IgD-negative memory B cell (primary cell): ENCODE results near the gene DDR2. TPM values are rescaled to one million over a fixed set of nuclear protein-coding genes. Genes with fewer than 3 reads are reported as not detected.

Source experiments
- H3K27ac Mint-ChIP-seq, 3 donors: one replicate each; pipeline ENCODE4 v1.8.0; 2020 to 2022; ENCODE audit warnings: mild to moderate bottlenecking in 3 of 3, mixed read lengths in 3 of 3, moderate library complexity in 1 of 3
- H3K27me3 Mint-ChIP-seq: one replicate; pipeline ENCODE4 v1.8.0; 2021; ENCODE audit warnings: mixed read lengths
- H3K36me3 Mint-ChIP-seq: one replicate; pipeline ENCODE4 v1.8.0; 2020; ENCODE audit warnings: mild to moderate bottlenecking, mixed read lengths
- H3K4me1 Mint-ChIP-seq, 3 donors: one replicate each; pipeline ENCODE4 v1.8.0; 2020 to 2022; ENCODE audit warnings: mixed read lengths in 3 of 3, mild to moderate bottlenecking in 1 of 3
- H3K4me3 Mint-ChIP-seq, 4 donors: one replicate each; pipeline ENCODE4 v1.8.0; 2020 to 2022; ENCODE audit warnings: mild to moderate bottlenecking in 4 of 4, mixed read lengths in 4 of 4, moderate library complexity in 3 of 4
- H3K9me3 Mint-ChIP-seq, 3 donors: one replicate each; pipeline ENCODE4 v1.8.0; 2020 to 2021; ENCODE audit warnings: mixed read lengths in 3 of 3, mild to moderate bottlenecking in 1 of 3
- polyA plus RNA-seq: library from polyadenylated mRNA; unstranded; fragments of 300-500 nt; fragmentation: Illumina TruSeq; gene quantifications from one replicate; pipeline ENCODE4 v1.2.3, GENCODE V29; 2021

Gene DDR2
- polyA plus RNA-seq, 1 donor from 2014 or later, result 0.43 TPM

DNA sequence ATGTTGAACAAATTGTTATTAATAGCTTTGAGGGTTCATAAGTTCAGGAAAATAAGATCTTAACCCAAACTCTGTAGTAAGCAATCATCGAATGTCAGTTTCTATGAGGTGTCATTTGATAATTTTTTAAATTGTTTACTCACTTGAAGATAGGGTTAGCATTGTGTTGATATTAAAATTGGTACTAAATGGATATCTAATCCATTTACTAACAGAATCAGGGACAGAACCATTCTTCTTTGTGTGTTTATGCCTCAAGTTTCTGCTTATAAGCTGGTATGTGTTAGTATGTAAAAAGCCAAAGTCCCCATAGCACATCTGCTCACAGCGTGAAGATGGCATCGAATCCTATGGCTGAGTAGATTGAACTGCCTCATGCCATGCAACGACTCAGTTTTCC, 13.4 kb downstream of the DDR2 start:
- H3K4me3 Mint-ChIP-seq, result no peak overlapping the region
- peaks cover 6% of the 10 kb centered on the region for H3K27me3 Mint-ChIP-seq
- no peak overlapping the region for H3K27ac Mint-ChIP-seq
- no peaks in the 10 kb centered on the region for H3K36me3 Mint-ChIP-seq
- H3K4me1 Mint-ChIP-seq, result peaks cover 0 to 4% (median 0%) of the 10 kb centered on the region in 3 donors
- H3K9me3 Mint-ChIP-seq, result peaks cover 0 to 2% (median 0%) of the 10 kb centered on the region in 3 donors

DNA sequence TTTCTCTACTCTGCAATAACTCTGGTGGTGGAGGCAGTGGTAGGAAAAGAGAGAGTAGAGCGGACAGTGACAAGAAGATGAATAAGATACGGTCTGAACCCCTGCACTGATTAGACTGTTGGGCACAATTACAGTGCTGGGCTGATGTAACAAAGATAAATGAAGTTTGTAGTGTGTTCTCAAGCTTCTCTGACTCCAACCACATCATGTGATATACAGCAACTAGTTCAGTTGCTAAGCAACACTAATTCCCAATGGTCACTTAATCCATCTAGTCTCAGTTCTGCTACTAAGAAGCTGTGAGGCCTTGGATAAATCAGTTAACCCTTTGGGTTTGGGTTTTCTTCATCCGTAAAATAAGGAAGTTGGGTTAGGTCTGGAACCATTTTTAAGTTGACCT, 17.3 kb downstream of the DDR2 start:
- Mint-ChIP-seq H3K4me1 (peaks cover 0 to 2% (median 0%) of the 10 kb centered on the region in 3 donors), H3K9me3 (peaks cover 0 to 2% (median 0%) of the 10 kb centered on the region in 3 donors), H3K27me3 (peaks cover 10% of the 10 kb centered on the region), H3K36me3 (peaks cover 3% of the 10 kb centered on the region), H3K27ac (no peak overlapping the region), H3K4me3 (no peak overlapping the region)

DNA sequence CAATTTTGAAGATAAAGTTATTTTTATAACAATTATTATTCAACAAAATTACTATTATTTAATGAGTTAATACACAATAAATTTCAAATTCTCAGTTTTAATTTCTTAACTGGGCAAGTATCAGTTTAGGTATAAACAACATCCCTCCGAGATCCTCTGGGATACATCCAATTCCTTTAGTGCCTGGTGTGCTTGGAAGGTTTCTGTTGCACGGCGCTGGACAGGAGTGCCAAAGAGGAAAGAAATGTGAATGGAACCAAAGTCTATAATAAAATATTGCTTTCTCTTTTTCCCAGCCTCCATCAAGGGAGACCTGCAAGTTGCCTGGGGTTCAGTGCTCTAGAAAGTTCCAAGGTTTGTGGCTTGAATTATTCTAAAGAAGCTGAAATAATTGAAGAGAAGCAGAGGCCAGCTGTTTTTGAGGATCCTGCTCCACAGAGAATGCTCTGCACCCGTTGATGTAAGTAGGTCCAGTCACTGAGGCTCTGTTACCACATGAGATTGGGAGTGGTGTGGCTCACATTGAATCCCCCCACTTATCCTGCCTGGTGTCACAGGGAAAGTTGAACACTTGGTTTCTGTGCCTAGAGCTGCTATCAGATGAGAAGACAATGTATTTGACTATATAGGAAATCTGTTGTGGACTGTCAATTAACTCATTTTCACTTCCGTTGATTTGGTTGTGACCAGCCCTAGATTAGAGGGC, 22.8 kb downstream of the DDR2 start:
- Mint-ChIP-seq H3K27me3 (peaks cover 13% of the 10 kb centered on the region), H3K36me3 (peaks cover 3% of the 10 kb centered on the region), H3K9me3 (no peaks in the 10 kb centered on the region), H3K27ac (no peak overlapping the region), H3K4me3 (no peak overlapping the region), H3K4me1 (peaks cover 0 to 1% (median 0%) of the 10 kb centered on the region in 3 donors)

DNA sequence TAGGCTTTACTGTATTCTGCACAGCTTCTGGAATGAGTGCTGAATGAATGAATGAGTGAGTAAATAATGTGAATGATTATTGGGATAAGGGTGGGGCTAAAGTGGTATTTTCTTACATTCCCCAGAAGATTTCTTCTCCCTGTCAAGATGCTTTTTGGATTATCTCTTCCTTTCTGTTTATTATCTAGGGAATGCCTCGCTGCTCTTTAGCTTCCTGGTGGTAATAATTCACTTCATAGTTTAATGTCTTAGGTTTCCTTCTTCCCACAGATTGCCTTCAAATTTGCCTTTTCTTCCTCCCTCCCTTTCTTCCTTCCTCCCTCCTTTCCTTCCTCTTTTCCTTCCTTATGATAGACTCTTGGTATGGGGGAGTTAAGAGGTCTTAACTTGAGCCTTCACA, 24.0 kb downstream of the DDR2 start:
- peaks cover 8% of the 10 kb centered on the region for H3K27me3 Mint-ChIP-seq
- no peak overlapping the region for H3K4me3 Mint-ChIP-seq
- peaks cover 0 to 1% (median 0%) of the 10 kb centered on the region in 3 donors for H3K4me1 Mint-ChIP-seq
- H3K27ac Mint-ChIP-seq, result no peak overlapping the region
- no peaks in the 10 kb centered on the region for H3K9me3 Mint-ChIP-seq
- H3K36me3 Mint-ChIP-seq, result peaks cover 1% of the 10 kb centered on the region

DNA sequence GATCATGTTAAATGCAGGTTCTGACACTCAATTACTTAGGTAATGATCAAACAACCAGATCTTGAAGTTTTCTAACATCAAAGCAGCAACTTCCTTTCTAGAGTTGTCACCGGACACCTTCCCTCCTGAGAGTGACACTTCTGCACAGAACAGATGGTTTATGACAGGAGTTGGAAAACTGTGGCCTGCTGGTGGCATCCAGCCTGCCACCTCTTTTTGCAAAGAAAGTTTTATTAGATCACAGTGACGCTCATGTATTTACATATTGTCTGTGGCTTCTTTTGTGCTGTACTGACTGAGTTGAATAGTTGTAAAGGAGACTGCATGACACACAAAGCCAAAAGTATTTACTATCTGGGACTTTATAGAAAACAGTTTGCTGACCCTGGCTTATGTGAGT, 28.3 kb downstream of the DDR2 start:
- Mint-ChIP-seq H3K27me3 (peaks cover 6% of the 10 kb centered on the region), H3K4me1 (peaks cover 0 to 1% (median 0%) of the 10 kb centered on the region in 3 donors), H3K4me3 (no peak overlapping the region), H3K27ac (no peak overlapping the region), H3K9me3 (no peaks in the 10 kb centered on the region), H3K36me3 (no peaks in the 10 kb centered on the region)

DNA sequence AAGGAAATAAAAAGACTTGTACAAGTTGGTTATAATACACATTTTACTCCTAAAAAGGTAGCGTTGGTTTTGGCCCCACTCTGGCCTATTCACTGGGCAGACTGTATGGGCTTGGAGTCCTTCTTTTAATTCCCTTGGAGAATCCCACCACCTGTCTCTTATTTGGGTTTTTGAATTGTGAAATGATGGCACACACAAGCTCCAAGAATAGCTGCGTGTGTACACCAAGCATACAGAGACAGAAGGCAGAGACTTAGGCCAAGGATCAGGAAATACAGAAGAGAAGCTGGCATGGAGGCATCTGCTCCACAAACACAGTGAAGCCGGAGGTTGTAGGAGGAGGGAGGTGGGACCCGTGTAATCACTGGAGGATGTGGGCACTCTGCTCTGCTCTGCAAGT, 29.1 kb downstream of the DDR2 start:
- no peaks in the 10 kb centered on the region for H3K9me3 Mint-ChIP-seq
- peaks cover 10% of the 10 kb centered on the region for H3K27me3 Mint-ChIP-seq
- peaks cover 0 to 1% (median 0%) of the 10 kb centered on the region in 3 donors for H3K4me1 Mint-ChIP-seq
- H3K27ac Mint-ChIP-seq, result no peak overlapping the region
- no peaks in the 10 kb centered on the region for H3K36me3 Mint-ChIP-seq
- no peak overlapping the region for H3K4me3 Mint-ChIP-seq

DNA sequence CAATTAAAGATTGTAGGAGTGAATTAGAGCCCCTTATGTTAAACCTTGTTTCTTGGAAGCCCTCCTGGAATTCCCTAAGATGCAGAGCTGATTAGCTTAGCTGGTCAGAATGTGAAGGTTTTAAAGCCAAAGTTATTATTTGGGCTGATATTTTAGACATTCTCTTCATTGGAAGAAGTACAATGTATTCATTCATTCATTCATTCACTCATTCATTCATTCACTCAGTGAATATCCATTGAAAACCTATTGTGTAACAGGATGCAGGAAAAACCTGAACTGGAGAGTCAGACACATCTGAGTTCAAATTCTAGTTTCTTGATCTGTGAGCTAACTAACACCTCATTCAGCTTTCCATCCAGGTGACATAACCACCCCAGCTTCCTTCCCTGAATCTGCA, 29.7 kb downstream of the DDR2 start:
- no peaks in the 10 kb centered on the region for H3K36me3 Mint-ChIP-seq
- no peak overlapping the region for H3K4me3 Mint-ChIP-seq
- H3K9me3 Mint-ChIP-seq, result no peaks in the 10 kb centered on the region
- H3K4me1 Mint-ChIP-seq, result no peaks in the 10 kb centered on the region
- H3K27me3 Mint-ChIP-seq, result peaks cover 8% of the 10 kb centered on the region
- no peak overlapping the region for H3K27ac Mint-ChIP-seq

DNA sequence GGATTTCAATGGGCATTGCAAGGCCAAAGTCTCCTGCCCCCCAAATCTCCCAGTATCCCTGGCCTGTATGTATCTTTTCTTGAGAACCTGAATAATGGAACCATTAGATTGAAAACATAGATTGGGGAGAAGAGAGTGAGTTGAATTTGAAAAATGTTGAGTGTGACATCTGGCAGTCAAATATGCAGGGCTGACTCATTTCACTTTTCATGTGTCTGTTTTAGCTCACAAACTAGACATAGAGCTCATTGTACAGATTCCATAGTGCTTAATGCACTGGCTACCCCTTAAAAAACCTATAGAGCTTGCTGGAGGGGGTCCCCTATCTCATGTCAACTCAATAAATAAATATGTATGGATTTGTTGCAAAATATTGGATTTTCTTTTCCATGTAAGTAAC, 30.8 kb downstream of the DDR2 start:
- Mint-ChIP-seq H3K36me3 (no peaks in the 10 kb centered on the region), H3K27ac (no peak overlapping the region), H3K27me3 (peaks cover 8% of the 10 kb centered on the region), H3K4me1 (no peaks in the 10 kb centered on the region), H3K4me3 (no peak overlapping the region), H3K9me3 (no peaks in the 10 kb centered on the region)

DNA sequence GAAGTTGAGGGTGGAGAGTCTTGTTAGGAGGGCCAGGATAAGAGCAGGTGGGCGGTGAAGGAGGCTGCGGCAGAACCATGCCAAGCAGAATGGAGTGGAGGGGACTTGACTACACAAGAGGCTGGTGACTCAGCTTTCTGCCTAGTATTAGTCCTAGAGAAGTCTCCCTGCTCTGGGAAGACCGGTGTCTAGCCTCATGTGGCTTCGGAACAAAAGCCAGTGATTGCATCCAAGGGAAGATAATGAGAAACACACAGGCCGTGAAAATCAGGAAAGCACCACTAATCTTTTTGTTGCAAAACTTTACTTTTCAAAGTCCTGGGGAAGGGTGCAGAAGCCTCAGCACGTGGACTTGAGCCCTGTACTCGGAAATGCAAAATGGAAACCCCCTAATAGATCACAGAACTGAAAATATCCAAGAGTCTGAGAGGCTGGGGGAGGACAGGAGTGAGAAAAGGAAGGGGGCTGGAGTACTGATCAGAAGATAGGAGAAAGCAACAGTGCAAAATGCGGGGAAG, 31.4 kb downstream of the DDR2 start:
- Mint-ChIP-seq H3K36me3 (no peaks in the 10 kb centered on the region), H3K27ac (no peak overlapping the region), H3K4me3 (no peak overlapping the region)

DNA sequence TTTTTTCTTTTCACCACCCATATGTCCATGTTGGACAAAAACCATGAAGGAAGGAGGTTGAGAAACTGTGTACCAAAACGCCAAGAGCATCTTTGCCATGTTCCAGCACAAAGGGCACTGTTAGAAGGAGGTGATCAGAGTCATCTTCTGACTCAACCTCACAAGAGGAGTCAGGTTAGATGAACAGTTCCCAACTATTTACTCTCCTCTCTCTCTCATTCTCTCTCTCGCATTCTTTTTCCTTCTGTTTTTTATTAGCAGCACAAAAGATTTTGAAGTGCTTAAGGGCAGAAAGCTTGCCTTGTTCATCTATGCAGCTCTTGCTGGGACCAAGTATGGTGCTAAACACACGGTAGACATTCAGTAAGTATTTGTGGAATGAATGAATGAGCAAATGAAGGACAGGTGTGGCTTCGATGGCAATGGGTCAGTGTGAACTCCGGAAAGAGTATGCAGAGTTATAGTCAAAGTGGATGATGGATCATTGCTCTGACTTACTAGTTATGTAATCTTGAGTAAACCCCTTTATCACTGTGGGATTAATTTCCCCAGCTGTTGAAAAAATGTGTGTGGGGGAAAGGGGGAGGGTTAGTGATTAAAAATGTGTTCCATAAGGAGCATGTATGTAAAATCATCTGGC, 33.9 kb downstream of the DDR2 start:
- Mint-ChIP-seq H3K4me1 (no peaks in the 10 kb centered on the region), H3K27ac (no peak overlapping the region), H3K27me3 (peaks cover 5% of the 10 kb centered on the region), H3K4me3 (no peak overlapping the region), H3K9me3 (no peaks in the 10 kb centered on the region), H3K36me3 (no peaks in the 10 kb centered on the region)

More for the DNA sequence above, 31.4 kb downstream of the DDR2 start:
- Mint-ChIP-seq H3K4me1 (no peaks in the 10 kb centered on the region), H3K27me3 (peaks cover 5% of the 10 kb centered on the region), H3K9me3 (no peaks in the 10 kb centered on the region)

DNA sequence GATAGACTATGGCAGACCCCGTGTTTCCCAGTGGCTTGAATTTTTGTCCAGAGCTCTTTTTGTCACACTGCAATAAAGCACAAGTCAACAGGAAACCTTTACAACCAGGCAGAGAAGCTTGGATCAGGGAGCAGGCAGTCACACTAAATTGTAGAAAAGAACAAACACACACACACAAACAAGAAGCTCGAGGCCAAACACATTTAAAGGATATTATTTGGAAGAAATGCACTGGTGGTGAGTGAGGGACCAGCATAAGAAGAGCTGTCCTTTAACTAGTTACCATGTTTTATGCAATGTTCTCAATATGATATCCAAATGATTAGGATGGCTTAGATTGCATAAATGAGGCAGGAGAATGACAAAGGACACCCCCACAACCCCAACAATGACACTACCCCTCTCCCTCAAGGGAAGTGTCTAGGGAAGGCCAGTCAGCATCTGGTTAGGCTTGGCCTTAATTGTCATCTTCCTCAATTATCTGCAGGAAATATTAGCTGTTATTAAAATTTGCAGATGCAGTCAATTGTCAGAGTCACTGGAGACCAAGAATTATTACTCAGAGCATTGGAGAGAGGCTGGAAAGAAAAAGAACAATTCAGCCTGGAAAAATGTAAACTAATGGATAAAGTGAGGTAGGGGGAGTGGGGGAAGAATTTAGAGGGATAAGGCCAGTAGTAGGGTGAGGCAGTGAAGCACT, 35.3 kb downstream of the DDR2 start:
- Mint-ChIP-seq H3K36me3 (no peaks in the 10 kb centered on the region), H3K4me3 (no peak overlapping the region), H3K27ac (no peak overlapping the region), H3K27me3 (peaks cover 5% of the 10 kb centered on the region), H3K9me3 (no peaks in the 10 kb centered on the region), H3K4me1 (no peaks in the 10 kb centered on the region)

DNA sequence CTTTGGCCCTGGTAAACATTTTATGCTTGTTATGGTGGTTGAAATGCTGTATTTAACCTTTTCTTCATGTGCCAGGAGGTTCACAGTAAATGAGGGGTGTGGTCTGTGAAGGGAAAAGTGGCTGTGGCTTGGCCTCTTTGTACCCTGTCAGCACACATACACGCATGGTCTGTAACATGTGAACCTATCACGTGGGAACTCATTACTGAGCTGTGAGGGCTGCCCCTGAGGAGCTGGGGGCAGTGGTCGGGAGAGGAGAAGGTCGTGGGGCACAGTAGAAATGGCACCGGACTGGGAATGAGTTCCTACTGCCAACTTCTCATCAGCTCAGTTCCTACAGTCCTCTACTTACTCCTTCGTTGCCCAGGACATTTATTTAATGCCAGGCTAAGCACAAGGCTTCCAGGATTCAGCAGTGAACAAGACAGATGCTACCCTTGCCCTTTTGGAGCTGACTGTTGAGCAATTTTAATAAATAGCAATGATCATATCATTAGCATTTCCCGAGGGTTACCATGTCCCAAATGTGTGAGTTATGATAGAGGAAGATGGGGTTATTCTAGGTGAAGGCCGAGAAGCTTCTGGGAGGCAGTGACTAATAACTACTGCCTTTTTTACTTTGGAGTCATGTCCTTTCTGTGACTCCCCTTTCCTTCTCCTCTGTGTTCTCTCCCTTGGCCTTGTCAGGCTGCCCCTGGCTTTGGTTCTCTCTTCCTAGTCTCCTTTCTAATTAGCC, 38.8 kb downstream of the DDR2 start:
- Mint-ChIP-seq H3K36me3 (no peaks in the 10 kb centered on the region), H3K27me3 (peaks cover 2% of the 10 kb centered on the region), H3K9me3 (no peaks in the 10 kb centered on the region), H3K4me1 (peaks cover 0 to 1% (median 0%) of the 10 kb centered on the region in 3 donors), H3K4me3 (no peak overlapping the region), H3K27ac (no peak overlapping the region)

DNA sequence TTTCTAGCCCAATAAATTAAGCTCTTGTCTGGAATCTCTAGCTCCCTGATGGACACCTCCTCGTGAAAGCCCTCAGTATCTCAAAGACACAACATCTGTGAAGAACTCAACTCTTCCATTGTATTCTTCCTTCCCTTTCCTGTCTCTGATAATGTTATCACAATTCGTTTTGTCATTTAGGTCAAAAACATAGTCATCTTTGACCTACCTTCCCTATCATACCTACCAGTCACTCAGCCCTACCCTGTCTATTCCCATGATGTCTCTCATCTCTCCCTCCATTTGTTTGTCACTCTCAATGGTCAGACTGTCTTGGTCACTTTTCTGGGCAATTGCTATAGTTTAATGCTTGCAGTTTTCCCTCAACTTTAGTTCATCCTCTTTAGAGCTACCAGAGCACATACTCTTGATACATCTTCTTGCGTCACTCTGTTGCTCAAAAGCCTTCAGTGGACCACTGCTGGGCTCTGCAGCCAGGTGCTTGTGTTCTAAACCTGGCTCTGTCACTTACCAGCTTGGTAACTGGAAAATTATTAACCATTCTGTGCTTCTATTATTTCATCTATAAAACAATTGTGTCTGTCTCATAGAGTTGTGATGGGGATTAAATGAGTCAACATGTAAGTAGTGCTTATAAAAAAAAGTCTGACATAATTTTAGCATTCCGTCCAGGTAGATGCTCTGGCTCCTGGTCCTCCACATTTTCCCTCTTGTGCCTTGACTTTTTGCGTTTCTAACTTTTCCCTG, 39.6 kb downstream of the DDR2 start:
- H3K36me3 Mint-ChIP-seq, result no peaks in the 10 kb centered on the region
- H3K4me1 Mint-ChIP-seq, result peaks cover 0 to 1% (median 0%) of the 10 kb centered on the region in 3 donors
- H3K27ac Mint-ChIP-seq, result no peak overlapping the region
- H3K4me3 Mint-ChIP-seq, result no peak overlapping the region
- H3K27me3 Mint-ChIP-seq, result peaks cover 2% of the 10 kb centered on the region
- H3K9me3 Mint-ChIP-seq, result no peaks in the 10 kb centered on the region

DNA sequence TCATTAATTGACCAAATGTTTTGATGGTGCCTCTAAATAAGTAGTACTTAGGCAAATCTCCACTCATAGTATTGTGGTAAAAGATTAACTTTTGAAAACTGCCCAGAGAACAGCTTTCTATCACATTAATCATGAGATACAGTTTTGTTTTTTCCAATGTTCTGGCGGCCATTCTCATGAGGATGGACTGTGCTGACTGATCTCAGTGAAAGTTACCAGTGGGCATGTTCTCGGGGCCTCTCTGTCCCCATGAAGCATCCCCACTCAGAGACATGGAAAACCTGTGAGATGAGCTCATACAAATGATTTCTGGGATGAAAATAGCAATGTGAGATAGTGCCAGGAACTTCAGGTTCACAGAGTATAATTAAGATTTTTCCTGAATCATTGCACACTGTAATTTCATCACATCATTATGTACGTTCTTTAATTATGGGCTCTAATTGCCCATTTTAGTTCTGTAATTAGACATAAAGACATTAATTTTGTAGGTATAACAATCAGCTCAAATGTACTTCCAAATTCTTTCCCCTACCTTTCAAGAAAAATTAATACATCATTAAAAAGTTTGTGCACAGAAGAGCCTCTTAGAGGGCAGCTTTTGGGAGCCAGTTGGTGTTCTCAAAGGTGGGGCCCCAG, 40.5 kb downstream of the DDR2 start:
- Mint-ChIP-seq H3K9me3 (no peaks in the 10 kb centered on the region), H3K4me1 (peaks cover 0 to 3% (median 0%) of the 10 kb centered on the region in 3 donors), H3K27me3 (no peaks in the 10 kb centered on the region), H3K36me3 (no peaks in the 10 kb centered on the region), H3K4me3 (no peak overlapping the region), H3K27ac (no peak overlapping the region)
